NT2/D1 (cell line): Measurements from ENCODE around the gene RGS19.

Experiments
- DNase-seq: peaks from one replicate; pipeline ENCODE4 v3.0.0-alpha.2; 2011; ENCODE audit warnings: low read depth, low spot score
- H3K27me3 ChIP-seq: 2 replicates; pipeline ENCODE4 v1.6.0; 2011; ENCODE audit warnings: mild to moderate bottlenecking; ENCODE audit not compliant: insufficient read length, insufficient read depth
- H3K36me3 ChIP-seq: 2 replicates; pipeline ENCODE4 v1.6.1; 2011; ENCODE audit warnings: mild to moderate bottlenecking, low read length, mixed read lengths; ENCODE audit not compliant: insufficient read depth, insufficient read length
- H3K4me1 ChIP-seq: 2 replicates; pipeline ENCODE4 v1.5.1; 2011; ENCODE audit not compliant: insufficient read depth, insufficient read length
- H3K4me3 ChIP-seq: 2 replicates; pipeline ENCODE4 v1.5.1; 2011; ENCODE audit warnings: low read depth; ENCODE audit not compliant: insufficient read length
- H3K9ac ChIP-seq: 2 replicates; pipeline ENCODE4 v1.6.0; 2011; ENCODE audit warnings: low read depth; ENCODE audit not compliant: insufficient read length
- H3K9me3 ChIP-seq: 2 replicates; pipeline ENCODE4 v1.5.1; 2011; ENCODE audit warnings: mild to moderate bottlenecking, low read length; ENCODE audit not compliant: insufficient read depth
- SUZ12 ChIP-seq: IDR thresholded peaks from 2 replicates; pipeline ENCODE4 v1.6.1; 2011; ENCODE audit not compliant: insufficient read length, insufficient read depth; ENCODE audit errors: extremely low read depth
- YY1 ChIP-seq: IDR thresholded peaks from 2 replicates; pipeline ENCODE4 v1.6.1; 2011; ENCODE audit not compliant: insufficient read length, insufficient read depth
- ZNF274 ChIP-seq: IDR thresholded peaks from 2 replicates; pipeline ENCODE4 v1.6.1; 2011; ENCODE audit warnings: mild to moderate bottlenecking, low read depth, low read length

RGS19 gene

DNA sequence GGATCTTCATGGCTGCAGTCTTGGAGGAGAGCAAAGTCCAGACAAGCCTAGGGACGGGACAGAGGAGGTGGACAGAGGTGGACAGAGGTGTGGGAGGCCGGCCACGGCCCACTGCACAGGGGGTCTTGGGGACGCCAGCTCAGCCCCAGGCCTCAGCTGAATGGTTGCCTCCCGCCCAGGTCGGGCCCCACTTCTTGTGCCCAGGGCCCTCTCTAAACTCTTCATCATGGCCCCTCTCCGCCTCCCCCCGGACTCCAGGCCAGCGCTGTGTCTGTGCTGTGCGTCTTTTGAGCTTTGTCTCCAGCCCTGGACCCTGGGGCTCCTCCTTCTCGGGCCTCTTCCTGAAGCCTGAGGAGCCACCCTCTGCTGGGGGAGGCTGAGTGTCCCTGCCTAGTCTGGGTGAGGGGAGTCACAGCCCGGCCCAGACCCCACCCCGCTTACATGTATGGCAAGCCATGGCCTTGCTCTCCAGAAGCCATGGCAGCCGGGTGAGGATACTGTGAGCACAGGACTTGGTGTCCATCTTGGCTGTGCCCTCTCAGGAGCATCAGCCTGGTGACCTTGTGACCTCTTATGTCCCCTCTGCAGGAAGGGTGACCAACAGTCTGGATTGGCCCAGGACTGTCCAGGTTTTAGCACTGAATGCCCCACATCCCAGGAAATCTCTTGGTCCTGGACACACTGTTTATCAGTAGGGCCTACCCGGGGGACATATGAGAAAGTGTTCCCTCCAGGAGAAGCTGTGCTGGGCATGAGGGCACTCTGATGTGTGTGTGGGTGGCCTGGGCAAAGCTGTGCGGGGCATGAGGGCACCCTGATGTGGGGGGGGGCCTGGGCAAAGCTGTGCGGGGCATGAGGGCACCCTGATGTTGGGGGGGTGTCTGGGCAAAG lies 37.5 kb upstream of the RGS19 start:
- no peaks in the 10 kb centered on the region for H3K27me3 ChIP-seq
- no peak for DNase-seq
- H3K9ac ChIP-seq: no peak overlapping the region
- H3K9me3 ChIP-seq: no peaks in the 10 kb centered on the region
- H3K4me3 ChIP-seq: no peak overlapping the region
- no peaks in the 10 kb centered on the region for H3K36me3 ChIP-seq
- TF ChIP-seq SUZ12 (no peak), YY1 (no peak), ZNF274 (no peak)
- peaks cover 9% of the 10 kb centered on the region for H3K4me1 ChIP-seq

DNA sequence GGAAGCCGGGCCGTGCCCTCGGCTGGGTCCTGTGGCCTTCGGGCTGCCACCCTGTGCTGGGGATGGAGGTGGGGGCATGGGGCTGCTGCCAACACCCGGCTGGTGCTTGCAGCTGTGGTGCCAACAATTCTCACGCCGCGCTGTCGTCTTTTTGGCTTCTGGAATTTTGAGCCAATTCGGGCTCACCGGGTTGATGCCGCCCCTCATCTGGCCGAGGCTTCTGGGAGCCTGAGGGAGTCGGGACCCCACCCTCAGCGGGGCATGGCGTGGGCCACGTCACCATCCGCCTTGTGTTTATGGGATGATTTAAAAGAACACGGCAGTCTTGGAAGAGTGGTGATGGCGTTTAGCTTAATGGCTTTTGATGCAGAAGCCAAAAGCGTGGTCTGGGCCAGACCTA lies 36.7 kb upstream of the RGS19 start:
- Histone ChIP-seq H3K27me3 (no peaks in the 10 kb centered on the region), H3K9ac (no peak overlapping the region), H3K36me3 (no peaks in the 10 kb centered on the region), H3K4me3 (no peak overlapping the region), H3K4me1 (peaks cover 9% of the 10 kb centered on the region), H3K9me3 (no peaks in the 10 kb centered on the region)
- TF ChIP-seq ZNF274 (no peak), YY1 (no peak), SUZ12 (no peak)
- no peak for DNase-seq

DNA sequence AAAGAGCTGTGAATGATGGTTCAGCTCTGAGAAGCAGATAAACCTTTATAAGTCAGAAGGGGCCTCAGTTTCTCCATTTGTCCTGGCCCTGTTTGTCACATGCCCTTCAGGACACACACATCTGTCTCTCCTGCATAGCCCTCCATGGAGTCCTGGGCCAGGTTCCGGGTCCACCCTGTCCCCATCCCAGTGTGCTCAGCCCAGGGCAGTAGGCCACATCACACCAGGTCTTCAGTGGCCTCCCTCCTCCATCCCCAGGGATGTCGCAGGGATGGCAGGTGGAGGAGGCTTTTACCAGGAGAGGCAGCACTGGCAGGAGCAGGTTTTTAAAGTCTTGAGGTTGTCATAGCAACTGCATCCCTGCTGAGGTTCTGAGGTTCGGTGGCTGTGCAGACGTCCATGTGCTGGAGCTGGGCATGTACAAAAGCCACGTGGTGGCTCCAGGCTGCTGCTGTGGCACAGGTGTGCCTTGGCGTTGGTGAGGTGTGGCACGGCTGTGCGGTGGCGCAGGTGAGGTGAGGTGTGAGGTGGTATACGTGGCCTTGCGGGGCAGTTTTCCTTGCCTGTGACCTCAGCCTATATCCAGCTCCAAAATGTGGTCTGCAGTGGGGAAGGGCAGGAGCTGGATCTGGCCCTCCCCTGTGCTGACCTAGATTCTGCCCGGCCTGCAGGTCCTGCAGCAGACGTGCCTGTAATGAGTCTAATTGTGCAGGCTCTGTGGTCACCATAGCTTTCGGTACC lies 36.0 kb upstream of the RGS19 start:
- DNase-seq: no peak
- H3K36me3 ChIP-seq: no peaks in the 10 kb centered on the region
- H3K4me3 ChIP-seq: no peak overlapping the region
- TF ChIP-seq SUZ12: no peak
- no peak for TF ChIP-seq YY1
- no peak for TF ChIP-seq ZNF274
- no peak overlapping the region for H3K9ac ChIP-seq
- peaks cover 7% of the 10 kb centered on the region for H3K4me1 ChIP-seq
- H3K9me3 ChIP-seq: no peaks in the 10 kb centered on the region
- H3K27me3 ChIP-seq: no peaks in the 10 kb centered on the region

GRCh38 chr20:64114356-64114971 lies 35.1 kb upstream of the RGS19 start:
- TF ChIP-seq SUZ12 (no peak), ZNF274 (no peak), YY1 (no peak)
- Histone ChIP-seq H3K4me1 (peaks cover 7% of the 10 kb centered on the region), H3K36me3 (no peaks in the 10 kb centered on the region), H3K9ac (no peak overlapping the region), H3K4me3 (no peak overlapping the region), H3K27me3 (no peaks in the 10 kb centered on the region), H3K9me3 (no peaks in the 10 kb centered on the region)
- DNase-seq: no peak

GRCh38 chr20:64113796-64114355 lies 34.6 kb upstream of the RGS19 start:
- H3K4me1 ChIP-seq: peaks cover 10% of the 10 kb centered on the region
- H3K27me3 ChIP-seq: no peaks in the 10 kb centered on the region
- no peak for DNase-seq
- no peak for TF ChIP-seq SUZ12
- no peak for TF ChIP-seq YY1
- no peaks in the 10 kb centered on the region for H3K9me3 ChIP-seq
- no peaks in the 10 kb centered on the region for H3K36me3 ChIP-seq
- H3K4me3 ChIP-seq: no peak overlapping the region
- H3K9ac ChIP-seq: no peak overlapping the region

GRCh38 chr20:64113444-64113775 lies 34.1 kb upstream of the RGS19 start:
- TF ChIP-seq ZNF274 (no peak), YY1 (no peak), SUZ12 (no peak)
- H3K9me3 ChIP-seq: no peaks in the 10 kb centered on the region
- no peak overlapping the region for H3K9ac ChIP-seq
- DNase-seq: no peak
- H3K4me1 ChIP-seq: peaks cover 10% of the 10 kb centered on the region
- H3K27me3 ChIP-seq: no peaks in the 10 kb centered on the region
- no peaks in the 10 kb centered on the region for H3K36me3 ChIP-seq
- H3K4me3 ChIP-seq: no peak overlapping the region
